Stromal cell of bone marrow (primary cell): ENCODE data around the gene RMC1.
"Not testable (repeated sequence)": the region's sequence is repeated elsewhere in the genome, so short reads cannot be mapped to it uniquely, and the experiment has no call there.

ENCODE experiments used
- DNase-seq: peaks from one replicate; pipeline ENCODE4 v3.0.0-alpha.2; 2012; ENCODE audit warnings: low read depth

The RMC1 gene

DNA sequence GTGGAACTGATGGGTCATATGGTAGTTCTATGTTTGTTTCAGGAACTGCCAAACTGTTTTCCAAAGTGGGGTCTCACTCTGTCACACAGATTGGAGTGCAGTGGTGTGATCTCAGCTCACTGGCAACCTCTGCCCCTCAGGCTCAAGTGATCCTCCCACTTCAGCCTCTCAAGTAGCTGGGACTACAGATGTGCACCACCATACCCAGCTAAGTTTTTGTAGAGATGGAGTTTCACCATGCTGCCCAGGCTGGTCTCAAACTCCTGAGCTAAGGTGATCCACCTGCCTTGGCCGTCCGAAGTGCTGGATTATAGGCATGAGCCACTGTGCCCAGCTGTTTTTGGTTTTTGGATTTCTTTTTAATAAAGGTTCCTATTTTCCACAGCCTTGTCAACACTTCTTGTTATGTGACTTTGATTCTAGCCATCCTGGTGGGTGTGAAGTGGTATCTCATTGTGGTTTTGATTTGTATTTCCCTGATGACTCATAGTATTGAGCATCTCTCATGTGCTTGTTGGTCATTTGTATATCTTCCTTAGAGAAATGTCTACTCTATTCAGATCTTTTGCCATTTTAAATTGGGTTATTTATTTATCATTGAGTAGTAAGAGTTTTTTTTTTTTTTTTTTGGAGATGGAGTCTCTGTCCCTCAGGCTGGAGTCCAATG is 60.2 kb downstream of the RMC1 start:
- DNase-seq, result peak; percentile 36

DNA sequence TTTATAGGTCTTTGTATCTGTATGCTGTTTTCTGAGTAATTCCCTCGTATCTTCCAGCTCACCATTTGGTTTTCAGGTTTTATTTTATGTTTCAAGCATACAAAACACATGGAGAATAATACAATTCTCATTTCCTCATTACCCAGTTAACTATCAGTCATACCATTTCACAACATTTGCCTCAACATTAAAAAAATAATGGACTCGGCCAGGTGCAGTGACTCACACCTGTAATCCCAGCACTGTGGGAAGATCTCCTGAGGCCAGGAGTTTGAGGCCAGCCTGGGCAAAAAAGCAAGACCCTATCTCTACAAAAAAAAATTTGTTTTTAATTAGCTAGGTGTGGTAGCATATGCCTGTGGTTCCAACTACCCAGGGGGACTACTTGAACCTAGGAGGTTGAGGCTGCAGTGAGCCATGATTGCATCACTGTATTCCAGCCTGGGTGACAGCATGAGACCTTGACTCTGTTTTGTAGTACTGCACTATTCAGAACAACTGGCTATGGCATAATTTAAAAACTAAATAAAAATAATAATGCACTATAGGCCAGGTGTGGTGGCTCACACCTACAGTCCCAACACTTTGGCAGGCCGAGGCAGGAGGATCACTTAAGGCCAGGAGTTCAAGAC is 62.7 kb downstream of the RMC1 start:
- DNase-seq, result no peak

- DNase-seq, result no peak
Measured at GRCh38 chr18:23567671-23568070, 64.4 kb downstream of the RMC1 start.

GRCh38 chr18:23568281-23569138 is 65.2 kb downstream of the RMC1 start:
- no peak for DNase-seq

- DNase-seq, result no peak
Measured at GRCh38 chr18:23569299-23570063, 66.2 kb downstream of the RMC1 start.

- DNase-seq, result no peak
Measured at GRCh38 chr18:23570912-23571504, 67.7 kb downstream of the RMC1 start.

- DNase-seq, result no peak
Measured at GRCh38 chr18:23572012-23572411, 68.7 kb downstream of the RMC1 start.

DNA sequence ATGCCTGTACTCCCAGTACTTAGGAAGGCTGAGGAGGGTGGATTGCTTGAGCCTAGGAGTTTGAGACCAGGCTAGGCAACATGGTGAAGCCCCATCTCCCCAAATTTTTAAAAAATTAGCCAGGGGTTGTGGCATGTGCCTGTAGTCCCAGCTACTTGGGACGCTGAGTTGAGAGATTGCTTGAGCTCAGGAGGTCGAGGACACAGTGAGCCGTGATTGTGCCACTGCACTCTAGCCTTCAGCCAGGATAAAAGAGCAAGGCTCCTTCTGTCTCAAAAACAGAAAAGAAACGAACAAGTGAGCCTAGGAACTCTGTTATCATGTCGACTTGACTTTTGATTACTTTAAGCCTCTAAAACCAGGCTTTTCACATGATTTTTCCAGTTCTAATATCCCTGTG is 69.3 kb downstream of the RMC1 start:
- no peak for DNase-seq

GRCh38 chr18:23573020-23573419 is 69.7 kb downstream of the RMC1 start:
- DNase-seq, result no peak

DNA sequence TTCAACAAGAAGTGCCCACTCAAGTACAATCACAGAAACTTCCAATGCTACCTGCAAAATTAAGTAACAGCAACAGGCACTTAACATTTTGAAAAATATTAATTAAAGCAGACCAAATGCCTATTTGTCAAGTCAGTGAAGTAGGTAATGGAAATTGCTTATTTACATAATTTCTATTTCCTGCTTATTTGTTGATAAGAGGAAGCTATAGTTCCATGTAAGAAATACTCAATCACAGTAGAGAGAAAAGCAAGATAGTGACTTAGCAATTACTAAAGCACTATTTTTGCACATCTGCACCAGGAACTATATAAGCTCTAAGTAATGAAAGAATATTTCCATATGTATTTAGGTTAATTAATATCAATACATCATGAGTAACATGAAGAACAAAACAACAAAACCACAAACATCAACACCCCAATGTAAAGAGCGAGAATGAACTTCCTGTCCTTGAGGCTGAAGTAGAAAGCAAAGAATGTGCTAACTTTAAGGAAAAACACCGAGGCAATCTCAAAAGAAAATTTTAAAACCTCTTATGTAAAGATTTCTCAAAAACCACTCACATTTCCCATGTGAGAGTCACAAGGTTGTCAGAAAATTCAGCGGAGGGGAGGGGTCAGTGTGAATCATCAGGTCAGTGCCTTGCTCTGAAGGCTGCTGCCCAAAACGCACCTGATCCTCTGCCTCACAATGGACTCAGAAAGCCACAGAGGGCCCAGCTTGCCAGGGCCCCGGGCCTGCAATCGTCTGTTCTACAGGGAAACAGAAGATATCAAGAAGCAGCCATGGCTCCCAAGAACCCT is 70.5 kb downstream of the RMC1 start:
- DNase-seq, result peak; percentile 88

DNA sequence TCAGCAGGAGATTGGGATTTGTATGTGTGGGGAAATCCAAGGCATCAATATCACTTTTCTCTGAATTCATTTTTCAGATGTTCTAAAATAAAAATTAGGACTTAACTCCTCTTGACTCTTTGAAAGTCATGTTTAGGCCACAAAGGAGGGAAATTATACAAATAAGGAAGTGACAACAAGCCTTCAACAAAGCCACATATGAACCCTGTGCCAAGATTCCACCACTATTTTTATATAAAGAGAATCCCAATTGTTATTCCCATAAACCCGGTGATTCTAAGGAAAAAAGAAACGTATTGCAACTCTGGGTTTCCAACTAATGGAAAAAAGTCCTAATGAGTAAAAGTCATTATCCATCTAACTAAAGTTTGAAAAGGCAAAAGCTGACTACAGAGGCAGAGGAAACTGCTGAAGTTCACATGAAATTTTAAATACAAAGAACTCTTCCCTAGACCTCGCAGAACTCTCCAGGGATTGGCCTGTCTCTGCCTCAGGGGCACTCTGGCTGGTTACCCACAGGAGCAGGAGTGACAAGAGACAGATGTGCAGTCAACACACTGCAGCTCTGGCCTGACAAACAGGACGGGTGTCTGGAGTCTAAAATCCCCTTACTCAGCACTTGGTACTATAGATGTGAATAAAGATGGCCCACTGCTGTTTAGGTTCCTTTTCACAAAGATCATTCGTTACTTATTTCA is 71.4 kb downstream of the RMC1 start:
- no peak for DNase-seq

DNA sequence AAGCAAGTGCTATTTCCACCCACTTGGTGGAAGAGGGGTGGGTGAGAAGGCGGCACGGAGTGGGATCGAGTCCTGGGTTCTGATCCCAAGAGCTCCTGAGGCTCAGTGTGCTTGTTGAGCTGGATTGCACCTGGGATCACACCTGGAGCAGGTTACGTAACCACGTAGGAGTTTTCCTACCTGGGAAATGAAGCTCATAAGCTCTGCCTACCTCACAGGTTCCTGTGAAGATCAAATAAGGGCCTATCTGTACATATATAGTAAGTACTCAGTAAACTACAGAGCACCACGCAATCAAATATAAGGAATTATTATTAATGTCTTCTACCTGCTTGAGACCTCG is 72.0 kb downstream of the RMC1 start:
- DNase-seq, result no peak

DNA sequence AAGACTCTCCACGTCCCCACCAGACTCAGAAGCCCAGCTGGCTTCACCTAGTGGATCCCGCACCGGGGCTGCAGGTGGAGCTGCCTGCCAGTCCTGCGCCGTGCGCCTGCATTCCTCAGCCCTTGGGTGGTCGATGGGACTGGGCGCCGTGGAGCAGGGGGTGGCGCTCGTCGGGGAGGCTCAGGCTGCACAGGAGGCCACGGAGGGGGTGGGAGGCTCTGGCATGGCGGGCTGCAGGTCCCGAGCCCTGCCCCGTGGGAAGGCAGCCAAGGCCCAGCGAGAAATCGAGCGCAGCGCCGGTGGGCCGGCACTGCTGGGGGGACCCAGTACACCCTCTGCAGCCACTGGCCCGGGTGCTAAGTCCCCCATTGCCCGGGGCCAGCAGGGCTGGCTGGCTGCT is 74.2 kb downstream of the RMC1 start:
- DNase-seq, result not testable (repeated sequence)

DNA sequence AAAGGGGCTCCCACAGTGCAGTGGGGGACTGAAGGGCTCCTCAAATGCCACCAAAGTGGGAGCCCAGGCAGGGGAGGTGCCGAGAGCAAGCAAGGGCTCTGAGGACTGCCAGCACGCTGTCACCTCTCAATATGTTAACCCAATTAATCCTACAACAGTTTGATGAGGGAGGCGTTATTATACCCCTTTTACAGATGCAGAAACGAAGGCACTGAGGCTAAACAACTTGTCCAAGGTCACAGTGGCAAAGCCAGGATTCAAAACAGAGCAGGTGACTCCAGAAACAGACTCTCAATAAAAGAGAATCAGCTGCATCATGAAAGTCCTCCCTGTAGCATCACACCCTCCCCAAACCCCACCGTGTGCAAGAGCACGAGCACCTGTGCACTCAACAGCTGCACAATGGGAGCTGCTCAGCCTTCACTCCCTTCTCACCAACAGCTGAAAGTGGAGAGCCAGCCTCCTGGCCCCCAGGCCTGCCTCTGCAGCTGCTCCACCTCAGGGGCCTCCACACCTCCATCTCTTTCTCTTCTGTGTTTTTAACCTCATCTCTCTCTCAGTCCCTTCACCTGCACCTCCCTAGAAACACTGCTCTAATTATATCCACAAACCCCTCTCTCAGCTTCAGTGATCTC is 74.9 kb downstream of the RMC1 start:
- no peak for DNase-seq

- DNase-seq, result no peak
Measured at GRCh38 chr18:23578891-23579653, 75.8 kb downstream of the RMC1 start.

GRCh38 chr18:23580677-23581367 is 77.5 kb downstream of the RMC1 start:
- peak; percentile 58 for DNase-seq
